GM12891 (cell line): Measurements from ENCODE around the gene SUSD5.

Experiments
- PAX5 ChIP-seq: IDR thresholded peaks from 2 replicates; pipeline ENCODE4 v1.6.1; 2011; ENCODE audit warnings: low read length, moderate library complexity, mild to moderate bottlenecking; ENCODE audit not compliant: insufficient read depth, severe bottlenecking
- POLR2A ChIP-seq: IDR thresholded peaks from 2 replicates; pipeline ENCODE4 v1.6.1; 2011; ENCODE audit warnings: low read depth, low read length, control low read depth
- POLR2AphosphoS5 ChIP-seq: IDR thresholded peaks from 2 replicates; pipeline ENCODE4 v1.6.1; 2011; ENCODE audit warnings: low read depth, low read length, control low read depth
- POU2F2 ChIP-seq: IDR thresholded peaks from 2 replicates; pipeline ENCODE4 v1.6.1; 2011; ENCODE audit warnings: low read depth, mild to moderate bottlenecking, control low read depth, low read length, moderate library complexity
- SPI1 ChIP-seq: IDR thresholded peaks from 2 replicates; pipeline ENCODE4 v1.6.1; 2011; ENCODE audit warnings: low read depth, low read length, control low read depth
- TAF1 ChIP-seq: IDR thresholded peaks from 2 replicates; pipeline ENCODE4 v1.6.1; 2011; ENCODE audit warnings: low read depth, low read length, control low read depth

DNA sequence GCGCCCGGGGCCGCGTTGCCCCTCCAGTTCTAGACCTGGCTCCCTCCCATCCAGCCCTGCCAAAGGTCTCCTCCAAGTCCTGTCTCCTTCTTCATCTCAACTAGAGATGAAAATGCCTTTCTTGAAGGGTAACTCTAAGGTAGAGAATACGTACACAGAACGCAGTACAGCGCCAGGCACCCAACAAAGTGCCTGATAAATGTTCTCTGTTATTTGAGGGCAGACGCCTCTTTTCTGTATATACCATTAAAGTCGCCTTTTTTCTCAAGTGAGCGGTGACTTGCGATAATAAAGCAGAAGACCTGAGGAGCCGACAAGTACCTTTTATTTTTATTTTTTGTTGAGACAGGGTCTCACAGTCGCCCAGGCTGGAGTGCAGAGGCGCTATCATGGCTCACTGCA lies 104.0 kb downstream of the SUSD5 start:
- no peak for TF ChIP-seq POLR2A
- TF ChIP-seq POLR2AphosphoS5, result no peak
- TF ChIP-seq SPI1, result no peak
- no peak for TF ChIP-seq TAF1
- TF ChIP-seq POU2F2, result no peak
- no peak for TF ChIP-seq PAX5
